Fibroblast of lung (primary cell): Measurements from ENCODE around the gene RNF133. TPM values are rescaled to one million over a fixed set of nuclear protein-coding genes. Genes with fewer than 3 reads are reported as not detected.

Experiments used
- DNase-seq, 2 donors: peaks; one replicate each; pipeline versions ENCODE4 v3.0.0 to v3.0.0-alpha.2; 2010; ENCODE audit warnings: low read depth in 2 of 2
- H2AFZ ChIP-seq: 2 replicates; pipeline ENCODE4 v1.5.1; 2012; ENCODE audit warnings: low read length, control low read depth, inconsistent platforms
- H3K27ac ChIP-seq: 2 replicates; pipeline ENCODE4 v1.5.1; 2011; ENCODE audit warnings: low read length, control low read depth; ENCODE audit not compliant: insufficient read depth
- H3K27me3 ChIP-seq: 2 replicates; pipeline ENCODE4 v1.5.1; 2011; ENCODE audit warnings: mild to moderate bottlenecking, low read length; ENCODE audit not compliant: control insufficient read depth, insufficient read depth
- H3K36me3 ChIP-seq: 2 replicates; pipeline ENCODE4 v1.5.1; 2011; ENCODE audit warnings: low read length; ENCODE audit not compliant: control insufficient read depth, insufficient read depth
- H3K4me1 ChIP-seq: 2 replicates; pipeline ENCODE4 v1.5.1; 2011; ENCODE audit warnings: low read length; ENCODE audit not compliant: control insufficient read depth, insufficient read depth; ENCODE audit errors: extremely low read depth
- H3K4me2 ChIP-seq: 2 replicates; pipeline ENCODE4 v1.5.1; 2011; ENCODE audit warnings: low read length, control low read depth; ENCODE audit not compliant: insufficient read depth; ENCODE audit errors: extremely low read depth
- H3K4me3 ChIP-seq, 4 experiments: fragments of 200-600 bp in 1 of 4; sonication (generic) in 1 of 4; replicated peaks in 1 of 4; 2 replicates each; pipeline ENCODE4 v1.5.1; 2011 to 2016; ENCODE audit warnings: low read length in 4 of 4, low read depth in 3 of 4, mild to moderate bottlenecking in 3 of 4, control low read depth in 2 of 4, inconsistent platforms in 1 of 4, mixed read lengths in 1 of 4; ENCODE audit not compliant: insufficient read depth in 1 of 4; ENCODE audit errors: control extremely low read depth in 1 of 4
- H3K79me2 ChIP-seq: 2 replicates; pipeline ENCODE4 v1.5.1; 2012; ENCODE audit warnings: mild to moderate bottlenecking, low read length, inconsistent platforms; ENCODE audit not compliant: control insufficient read depth, insufficient read depth
- H3K9ac ChIP-seq: 2 replicates; pipeline ENCODE4 v1.5.1; 2011; ENCODE audit warnings: mild to moderate bottlenecking, low read length, control low read depth; ENCODE audit not compliant: insufficient read depth
- H3K9me3 ChIP-seq: 2 replicates; pipeline ENCODE4 v1.5.1; 2012; ENCODE audit warnings: low read depth, low read length; ENCODE audit not compliant: control insufficient read depth, insufficient read depth
- H4K20me1 ChIP-seq: 2 replicates; pipeline ENCODE4 v1.5.1; 2011; ENCODE audit warnings: low read length; ENCODE audit not compliant: control insufficient read depth, insufficient read depth; ENCODE audit errors: extremely low read depth
- EZH2 ChIP-seq: IDR thresholded peaks from 2 replicates; pipeline ENCODE4 v1.5.1; 2012; ENCODE audit warnings: low read length, control low read depth, mild to moderate bottlenecking; ENCODE audit errors: missing control alignments
- polyA plus RNA-seq, 2 donors: library from polyadenylated mRNA; depleted of rRNA in 1 of 2; stranded (reverse) in 1 of 2; unstranded in 1 of 2; fragments of >200 nt; gene quantifications; 2 replicates each; pipeline ENCODE4 v1.2.1, GENCODE V29; 2011 to 2012; ENCODE audit warnings: missing spikeins in 1 of 2
- total RNA-seq: library from RNA; depleted of rRNA; stranded (reverse); fragments of >200 nt; gene quantifications from 2 replicates; pipeline ENCODE4 v1.2.1, GENCODE V29; 2014
- TF ChIP-seq, protein P1 (sequence below), 2 donors: IDR thresholded peaks in 1 of 2; conservative IDR thresholded peaks in 1 of 2; 1 replicate in 1 of 2; 2 replicates in 1 of 2; pipeline ENCODE4 v1.5.1; 2011 to 2012; ENCODE audit warnings: low read length in 2 of 2, control low read depth in 1 of 2, inconsistent platforms in 1 of 2, low read depth in 1 of 2, mild to moderate bottlenecking in 1 of 2

Gene RNF133
- total and polyA plus RNA-seq, 2 donors (not counting 1 experiment from before 2014, with no cell fraction given) = 0.07 to 0.50 TPM

- no peak for DNase-seq
- Histone ChIP-seq H3K4me3 (no peak overlapping the region), H4K20me1 (no peaks in the 10 kb centered on the region), H2AFZ (no peak overlapping the region), H3K36me3 (no peaks in the 10 kb centered on the region), H3K4me1 (no peaks in the 10 kb centered on the region), H3K9ac (no peak overlapping the region), H3K4me2 (no peak overlapping the region), H3K9me3 (no peaks in the 10 kb centered on the region), H3K79me2 (no peaks in the 10 kb centered on the region), H3K27ac (no peak overlapping the region), H3K27me3 (no peaks in the 10 kb centered on the region)
- TF ChIP-seq EZH2 = no peak
- TF ChIP-seq, protein P1, sequence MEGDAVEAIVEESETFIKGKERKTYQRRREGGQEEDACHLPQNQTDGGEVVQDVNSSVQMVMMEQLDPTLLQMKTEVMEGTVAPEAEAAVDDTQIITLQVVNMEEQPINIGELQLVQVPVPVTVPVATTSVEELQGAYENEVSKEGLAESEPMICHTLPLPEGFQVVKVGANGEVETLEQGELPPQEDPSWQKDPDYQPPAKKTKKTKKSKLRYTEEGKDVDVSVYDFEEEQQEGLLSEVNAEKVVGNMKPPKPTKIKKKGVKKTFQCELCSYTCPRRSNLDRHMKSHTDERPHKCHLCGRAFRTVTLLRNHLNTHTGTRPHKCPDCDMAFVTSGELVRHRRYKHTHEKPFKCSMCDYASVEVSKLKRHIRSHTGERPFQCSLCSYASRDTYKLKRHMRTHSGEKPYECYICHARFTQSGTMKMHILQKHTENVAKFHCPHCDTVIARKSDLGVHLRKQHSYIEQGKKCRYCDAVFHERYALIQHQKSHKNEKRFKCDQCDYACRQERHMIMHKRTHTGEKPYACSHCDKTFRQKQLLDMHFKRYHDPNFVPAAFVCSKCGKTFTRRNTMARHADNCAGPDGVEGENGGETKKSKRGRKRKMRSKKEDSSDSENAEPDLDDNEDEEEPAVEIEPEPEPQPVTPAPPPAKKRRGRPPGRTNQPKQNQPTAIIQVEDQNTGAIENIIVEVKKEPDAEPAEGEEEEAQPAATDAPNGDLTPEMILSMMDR (conservative IDR thresholded peaks at IDR 0.05 in 1 of 2, IDR thresholded peaks at IDR 0.05 in 1 of 2; ENCODE audit: low read depth in 1 of 2, low read length in 2 of 2) = no peak
Observed at GRCh38 chr7:122724366-122724765, 25.4 kb upstream of the RNF133 start.

- no peak for DNase-seq
- H3K9me3 ChIP-seq = no peaks in the 10 kb centered on the region
- no peaks in the 10 kb centered on the region for H3K36me3 ChIP-seq
- no peak overlapping the region for H3K27ac ChIP-seq
- no peaks in the 10 kb centered on the region for H3K27me3 ChIP-seq
- no peak for TF ChIP-seq EZH2
- TF ChIP-seq, protein P1 (conservative IDR thresholded peaks at IDR 0.05 in 1 of 2, IDR thresholded peaks at IDR 0.05 in 1 of 2; ENCODE audit: low read depth in 1 of 2, low read length in 2 of 2) = no peak
- H3K79me2 ChIP-seq = no peaks in the 10 kb centered on the region
- H3K4me3 ChIP-seq = no peak overlapping the region
- no peak overlapping the region for H3K4me2 ChIP-seq
- no peaks in the 10 kb centered on the region for H3K4me1 ChIP-seq
- H3K9ac ChIP-seq = no peak overlapping the region
- no peak overlapping the region for H2AFZ ChIP-seq
- H4K20me1 ChIP-seq = no peaks in the 10 kb centered on the region
Observed at GRCh38 chr7:122719010-122719578, 20.2 kb upstream of the RNF133 start.

DNA sequence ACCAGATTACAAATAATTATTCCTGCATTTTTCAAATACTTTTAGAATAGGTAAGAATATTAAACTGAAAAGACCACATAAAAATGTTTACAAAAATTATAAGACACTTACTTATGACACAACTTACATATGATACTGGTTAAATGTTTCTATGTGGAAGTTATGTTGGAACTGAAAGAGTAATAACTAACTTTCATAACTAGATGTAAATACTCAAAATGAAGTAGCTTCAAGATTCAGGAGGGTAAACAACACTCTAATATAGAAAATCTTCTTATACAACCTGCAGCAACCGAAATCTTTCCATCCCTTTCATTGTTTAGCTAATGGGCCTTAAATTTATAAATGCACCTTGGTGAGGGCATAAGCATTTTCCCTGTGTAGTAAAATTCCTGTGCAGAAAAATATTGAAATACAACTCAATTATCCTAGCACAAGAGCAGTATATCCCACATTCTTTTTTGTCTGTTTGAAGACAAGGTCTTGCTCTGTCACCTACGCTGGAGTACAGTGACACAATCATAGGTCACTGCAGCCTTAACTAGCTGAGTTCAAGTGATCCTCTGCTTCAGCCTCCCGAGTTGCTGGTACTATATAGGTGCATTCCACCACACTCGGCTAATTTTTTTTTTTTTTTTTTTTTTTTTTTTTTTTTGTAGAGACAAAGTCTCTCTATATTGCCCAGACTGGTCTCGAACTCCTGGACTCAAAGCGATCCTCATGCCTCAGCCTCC lies 18.6 kb upstream of the RNF133 start:
- no peaks in the 10 kb centered on the region for H3K36me3 ChIP-seq
- H3K27ac ChIP-seq = no peak overlapping the region
- H2AFZ ChIP-seq = no peak overlapping the region
- TF ChIP-seq EZH2 = no peak
- TF ChIP-seq, protein P1 (conservative IDR thresholded peaks at IDR 0.05 in 1 of 2, IDR thresholded peaks at IDR 0.05 in 1 of 2; ENCODE audit: low read depth in 1 of 2, low read length in 2 of 2) = no peak
- no peaks in the 10 kb centered on the region for H3K4me1 ChIP-seq
- no peak overlapping the region for H3K9ac ChIP-seq
- DNase-seq = no peak
- no peak overlapping the region for H3K4me3 ChIP-seq
- H3K79me2 ChIP-seq = no peaks in the 10 kb centered on the region
- no peak overlapping the region for H3K4me2 ChIP-seq
- no peaks in the 10 kb centered on the region for H3K9me3 ChIP-seq
- H4K20me1 ChIP-seq = no peaks in the 10 kb centered on the region
- no peaks in the 10 kb centered on the region for H3K27me3 ChIP-seq
